GM12873 (cell line): ENCODE results near the gene GPC3.

Source experiments
- CTCF ChIP-seq: IDR thresholded peaks from 2 replicates; pipeline ENCODE4 v1.5.1; 2012; ENCODE audit warnings: low read depth, mild to moderate bottlenecking, moderate library complexity, low read length, control low read depth; ENCODE audit not compliant: insufficient read depth; ENCODE audit errors: missing control alignments

Gene GPC3

GRCh38 chrX:133854290-133854689, 131.1 kb downstream of the GPC3 start:
- no peak for TF ChIP-seq CTCF

- no peak for TF ChIP-seq CTCF
Measured at GRCh38 chrX:133852837-133853356, 132.5 kb downstream of the GPC3 start.

DNA sequence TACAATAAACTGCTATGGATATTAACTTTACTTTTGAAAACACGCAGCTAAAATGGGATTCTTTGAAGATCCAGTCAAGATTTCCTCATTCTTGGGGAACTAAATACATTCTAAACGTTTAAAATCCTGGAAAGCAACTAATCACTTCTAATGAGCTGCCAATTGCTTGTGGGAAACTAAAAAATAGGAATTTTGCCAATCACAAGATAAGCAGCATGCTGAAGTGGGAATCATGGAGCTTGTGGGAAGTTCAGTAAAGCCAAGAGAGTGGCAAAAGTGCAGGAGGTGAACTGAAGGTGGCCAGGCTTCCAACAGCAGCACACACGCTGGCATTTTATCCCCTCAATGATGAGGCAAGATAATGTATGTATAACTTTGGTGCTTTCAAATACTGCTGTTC, 133.0 kb downstream of the GPC3 start:
- no peak for TF ChIP-seq CTCF

DNA sequence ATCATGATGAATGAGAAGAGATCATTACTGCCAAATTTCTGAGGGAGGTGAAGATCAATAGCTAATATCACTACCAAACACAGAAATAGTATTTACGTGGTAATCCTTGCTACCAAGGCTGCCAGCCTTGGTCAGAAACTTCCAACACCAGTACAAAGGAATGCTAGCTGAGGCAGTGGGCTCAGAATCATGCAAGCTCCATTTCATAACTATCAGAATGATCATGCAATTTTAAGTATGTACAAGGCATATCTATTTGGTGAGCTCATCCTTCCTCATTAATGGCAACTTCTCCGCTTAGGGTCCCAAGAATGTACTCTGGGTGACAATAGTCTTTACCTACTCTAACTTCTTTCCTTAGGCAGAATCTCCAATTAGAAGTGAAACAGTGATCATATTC, 135.0 kb downstream of the GPC3 start:
- no peak for TF ChIP-seq CTCF

GRCh38 chrX:133849676-133850075, 135.7 kb downstream of the GPC3 start:
- TF ChIP-seq CTCF, result no peak

GRCh38 chrX:133847340-133847994, 137.9 kb downstream of the GPC3 start:
- TF ChIP-seq CTCF, result no peak

GRCh38 chrX:133846311-133846710, 139.1 kb downstream of the GPC3 start:
- no peak for TF ChIP-seq CTCF

GRCh38 chrX:133840415-133840814, 145.0 kb downstream of the GPC3 start:
- TF ChIP-seq CTCF, result no peak
